ENCODE measurements around the gene CNTNAP2. TPM values are rescaled to one million over a fixed set of nuclear protein-coding genes. Genes with fewer than 3 reads are reported as not detected.

The CNTNAP2 gene
- total and polyA plus RNA-seq, 9 of the 15 experiments (the other 6 are each of a cell fraction or from before 2014, with no cell fraction given), result 0.04 to 0.62 (median 0.09) TPM; not detected in 4

DNA sequence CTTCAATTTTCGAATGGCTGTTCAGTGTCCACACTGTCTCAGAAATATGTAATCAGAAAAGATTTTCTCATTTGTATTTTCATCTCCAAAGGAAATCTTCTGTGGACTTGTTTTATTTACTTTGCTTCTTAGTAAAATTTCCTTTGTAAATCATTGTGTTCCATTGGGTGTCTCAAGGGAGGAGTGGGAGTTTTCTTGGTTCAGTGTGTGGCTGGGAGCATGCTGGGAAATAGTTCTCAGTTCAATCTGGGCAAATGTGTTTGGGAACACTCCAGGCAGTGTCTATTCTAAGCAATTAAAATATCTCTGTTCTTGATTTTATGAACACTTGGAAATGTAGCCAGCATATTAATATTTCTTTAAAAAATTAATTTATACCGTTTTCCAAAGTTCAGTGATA, 1019.8 kb downstream of the CNTNAP2 start (continued):
- TF ChIP-seq HMGXB4 (CRISPR knock-in tag; IDR thresholded peaks at IDR 0.05), result no peak

DNA sequence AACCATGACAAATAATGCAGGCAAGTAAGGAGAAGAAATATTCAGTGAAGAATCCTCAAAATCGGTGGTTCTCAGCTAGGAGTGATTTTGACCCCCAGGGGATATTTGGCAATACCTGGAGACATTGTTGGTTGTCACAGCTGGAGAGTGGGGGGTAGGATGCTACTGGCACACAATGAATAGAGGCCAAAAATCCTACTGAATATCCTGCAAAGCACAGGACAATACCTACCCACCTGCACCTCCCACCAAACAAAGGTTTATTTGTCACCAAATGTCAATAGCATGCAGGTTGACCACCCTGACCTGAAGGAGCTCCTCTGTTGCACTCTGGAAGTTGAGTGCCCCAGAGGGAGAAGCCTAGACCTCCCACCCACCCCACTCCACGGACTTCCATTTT, 1028.6 kb downstream of the CNTNAP2 start:
- ChIA-PET CTCF (ENCODE audit: low intra/inter-chr PET ratio) (no interaction called here), POLR2A (no interaction called here)
- intact Hi-C loops (cut with micrococcal nuclease) (no loop called here), in situ Hi-C loops (cut with MboI) (no loop called here)
- Histone ChIP-seq H4K20me1 (replicated peaks; ENCODE audit: control insufficient read depth, insufficient read depth, low read length) (no peaks in the 10 kb centered on the region), H3K9ac (ENCODE audit: insufficient read depth in 1 of 2, low read depth in 2 of 2, low read length in 2 of 2) (no peak overlapping the region), H3K4me2 (ENCODE audit: insufficient read depth, low read length) (no peak overlapping the region), H3K79me2 (ENCODE audit: control insufficient read depth, insufficient read depth, low read length) (no peaks in the 10 kb centered on the region), H3K4me1 (replicated peaks in 1 of 2; ENCODE audit: control insufficient read depth in 2 of 2, insufficient read depth in 2 of 2, low read length in 2 of 2) (no peaks in the 10 kb centered on the region), H3K27ac (ENCODE audit: extremely low read depth, low read depth, low read length) (no peak overlapping the region), H3K4me3 (no peak overlapping the region), H3K36me3 (ENCODE audit: control insufficient read depth, insufficient read depth, low read length) (no peaks in the 10 kb centered on the region), H3K9me1 (ENCODE audit: control insufficient read depth, insufficient read depth, low read length) (no peaks in the 10 kb centered on the region), H2AFZ (ENCODE audit: low read depth, low read length) (no peak overlapping the region), H3K9me3 (replicated peaks; ENCODE audit: control insufficient read depth, insufficient read depth, low read depth, low read length) (peaks cover 2% of the 10 kb centered on the region; the same call in 1 of the 2 replicates), H3K27me3 (ENCODE audit: control insufficient read depth in 2 of 2, insufficient read depth in 2 of 2, low read length in 2 of 2) (no peaks in the 10 kb centered on the region)
- ATAC-seq, result no peak
- no peak for FAIRE-seq
- no TSS peak for BruUV-seq (replicated peaks)
- no peak for DNase-seq (ENCODE audit: extremely low read depth in 1 of 4, low spot score in 3 of 4)
- TF ChIP-seq, protein P1, sequence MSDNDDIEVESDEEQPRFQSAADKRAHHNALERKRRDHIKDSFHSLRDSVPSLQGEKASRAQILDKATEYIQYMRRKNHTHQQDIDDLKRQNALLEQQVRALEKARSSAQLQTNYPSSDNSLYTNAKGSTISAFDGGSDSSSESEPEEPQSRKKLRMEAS (CRISPR knock-in tag; IDR thresholded peaks at IDR 0.05), result no peak
- TF ChIP-seq ILF3 (IDR thresholded peaks at IDR 0.05; ENCODE audit: borderline replicate concordance) (no peak), CBX8 (IDR thresholded peaks at IDR 0.05; ENCODE audit: borderline replicate concordance, extremely low read depth, low read depth, low read length, poor library complexity, severe bottlenecking) (no peak), ZNF277 (CRISPR knock-in tag; IDR thresholded peaks at IDR 0.05; ENCODE audit: borderline replicate concordance) (no peak)
- 0% methylated on average over 2 of the region's 2 CpGs for WGBS (ENCODE audit: insufficient coverage, low coverage, missing lambda C conversion rate)
